ENCODE measurements around the gene TMEM132D. TPM values are rescaled to one million over a fixed set of nuclear protein-coding genes. Genes with fewer than 3 reads are reported as not detected.

Gene TMEM132D
- total and polyA plus RNA-seq, 2 of the 4 experiments (the other 2 are of a cell fraction), result not detected

DNA sequence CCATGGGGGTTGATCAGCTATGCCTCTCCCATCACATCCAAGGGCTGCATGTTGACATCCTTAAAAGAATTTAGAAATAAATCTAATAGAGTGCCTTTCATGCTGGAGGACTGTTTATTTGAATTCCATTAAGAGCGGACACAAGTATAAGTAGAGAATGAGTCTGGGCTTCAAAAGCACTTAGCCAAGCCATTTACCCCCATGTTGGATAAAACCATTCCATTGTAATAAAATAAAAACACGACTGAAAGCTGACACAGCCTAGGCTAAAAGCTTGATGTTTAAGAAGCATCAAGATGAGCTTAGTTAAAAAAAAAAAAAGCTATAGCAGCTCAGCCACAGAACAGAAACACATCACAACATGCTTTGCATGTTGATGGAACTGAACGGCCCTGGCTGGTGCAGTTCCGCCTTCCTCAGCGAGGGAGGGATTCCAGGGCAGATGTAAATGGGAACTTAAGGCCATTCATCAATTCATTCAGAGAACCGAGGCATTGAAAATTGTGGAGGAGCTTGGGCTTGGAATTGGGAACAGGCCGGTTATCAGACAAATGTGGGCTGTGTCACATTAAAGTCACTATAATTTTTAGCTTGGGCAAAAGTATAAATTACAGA lies 41.2 kb downstream of the TMEM132D start:
- intact Hi-C loops (cut with micrococcal nuclease) (no loop called here), in situ Hi-C loops (cut with MboI; ENCODE audit: low sequenced_read_pairs) (no loop called here), dilution Hi-C loops (cut with HindIII; ENCODE audit: low sequenced_read_pairs, unreplicated experiment) (no loop called here)
- H2BK20ac ChIP-seq (ENCODE audit: low read depth, low read length), result no peak overlapping the region
- POLR2A ChIA-PET (ENCODE audit: unreplicated experiment), result no interaction called here
- no peak overlapping the region for H3K14ac ChIP-seq (replicated peaks; ENCODE audit: low read depth, low read length)
- no peak for DNase-seq
- no peak overlapping the region for H4K5ac ChIP-seq (ENCODE audit: low read depth, low read length)
- no peaks in the 10 kb centered on the region for H3K36me3 ChIP-seq (ENCODE audit: control insufficient read depth, insufficient read depth, low read length)
- H3K9ac ChIP-seq (ENCODE audit: low read depth, low read length), result no peak overlapping the region
- CTCF ChIA-PET, result no interaction called here
- H3K4me2 ChIP-seq (ENCODE audit: low read depth, low read length), result no peak overlapping the region
- no peak overlapping the region for H3K27ac ChIP-seq (ENCODE audit: insufficient read depth, low read length)
- H3K4me1 ChIP-seq (ENCODE audit: control insufficient read depth, insufficient read depth, low read length), result no peaks in the 10 kb centered on the region
- no peak overlapping the region for H3K4ac ChIP-seq (ENCODE audit: low read depth, low read length)
- H4K91ac ChIP-seq (ENCODE audit: insufficient read depth, low read depth, low read length), result no peak overlapping the region
- TF ChIP-seq CHD1 (IDR thresholded peaks at IDR 0.05; ENCODE audit: low read depth, low read length) (no peak), RCOR1 (IDR thresholded peaks at IDR 0.05; ENCODE audit: insufficient replicate concordance, low read length) (no peak), POLR2A (IDR thresholded peaks at IDR 0.05; ENCODE audit: low read depth, low read length) (no peak), NFE2L2 (IDR thresholded peaks at IDR 0.05; ENCODE audit: low read depth, low read length) (no peak), MAZ (IDR thresholded peaks at IDR 0.05; ENCODE audit: borderline replicate concordance, low read depth, low read length) (no peak), RAD21 (IDR thresholded peaks at IDR 0.05; ENCODE audit: low read length) (no peak), BHLHE40 (IDR thresholded peaks at IDR 0.05; ENCODE audit: low read depth, low read length) (no peak)
- TF ChIP-seq, protein P1, sequence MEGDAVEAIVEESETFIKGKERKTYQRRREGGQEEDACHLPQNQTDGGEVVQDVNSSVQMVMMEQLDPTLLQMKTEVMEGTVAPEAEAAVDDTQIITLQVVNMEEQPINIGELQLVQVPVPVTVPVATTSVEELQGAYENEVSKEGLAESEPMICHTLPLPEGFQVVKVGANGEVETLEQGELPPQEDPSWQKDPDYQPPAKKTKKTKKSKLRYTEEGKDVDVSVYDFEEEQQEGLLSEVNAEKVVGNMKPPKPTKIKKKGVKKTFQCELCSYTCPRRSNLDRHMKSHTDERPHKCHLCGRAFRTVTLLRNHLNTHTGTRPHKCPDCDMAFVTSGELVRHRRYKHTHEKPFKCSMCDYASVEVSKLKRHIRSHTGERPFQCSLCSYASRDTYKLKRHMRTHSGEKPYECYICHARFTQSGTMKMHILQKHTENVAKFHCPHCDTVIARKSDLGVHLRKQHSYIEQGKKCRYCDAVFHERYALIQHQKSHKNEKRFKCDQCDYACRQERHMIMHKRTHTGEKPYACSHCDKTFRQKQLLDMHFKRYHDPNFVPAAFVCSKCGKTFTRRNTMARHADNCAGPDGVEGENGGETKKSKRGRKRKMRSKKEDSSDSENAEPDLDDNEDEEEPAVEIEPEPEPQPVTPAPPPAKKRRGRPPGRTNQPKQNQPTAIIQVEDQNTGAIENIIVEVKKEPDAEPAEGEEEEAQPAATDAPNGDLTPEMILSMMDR (conservative IDR thresholded peaks at IDR 0.05; ENCODE audit: low read depth, low read length), result no peak
- TF ChIP-seq, protein P2, sequence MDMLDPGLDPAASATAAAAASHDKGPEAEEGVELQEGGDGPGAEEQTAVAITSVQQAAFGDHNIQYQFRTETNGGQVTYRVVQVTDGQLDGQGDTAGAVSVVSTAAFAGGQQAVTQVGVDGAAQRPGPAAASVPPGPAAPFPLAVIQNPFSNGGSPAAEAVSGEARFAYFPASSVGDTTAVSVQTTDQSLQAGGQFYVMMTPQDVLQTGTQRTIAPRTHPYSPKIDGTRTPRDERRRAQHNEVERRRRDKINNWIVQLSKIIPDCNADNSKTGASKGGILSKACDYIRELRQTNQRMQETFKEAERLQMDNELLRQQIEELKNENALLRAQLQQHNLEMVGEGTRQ (IDR thresholded peaks at IDR 0.05; ENCODE audit: low read depth, low read length), result no peak
- H2AK9ac ChIP-seq (replicated peaks; ENCODE audit: low read depth, low read length, poor library complexity), result no peak overlapping the region
- H3K4me3 ChIP-seq (ENCODE audit: insufficient read depth, low read depth, low read length), result no peak overlapping the region
- peaks cover 29% of the 10 kb centered on the region for H3K9me3 ChIP-seq (ENCODE audit: control insufficient read depth, insufficient read depth, low read length)
- H4K20me1 ChIP-seq (ENCODE audit: insufficient read depth, low read length), result no peaks in the 10 kb centered on the region
- H3K27me3 ChIP-seq (ENCODE audit: control insufficient read depth, insufficient read depth, low read length), result no peaks in the 10 kb centered on the region
- no peak for ATAC-seq (ENCODE audit: low read depth)
- H3K23ac ChIP-seq (ENCODE audit: low read depth, low read length), result no peak overlapping the region
- H2AFZ ChIP-seq (replicated peaks; ENCODE audit: low read length, poor library complexity), result no peak overlapping the region
- H3K18ac ChIP-seq (ENCODE audit: low read depth, low read length), result no peak overlapping the region
- no peak overlapping the region for H3K56ac ChIP-seq (ENCODE audit: extremely low read depth, insufficient read depth, low read length)
- H4K8ac ChIP-seq (ENCODE audit: low read depth in 2 of 2, low read length in 2 of 2), result no peak overlapping the region
- no TSS peak for BruUV-seq (replicated peaks)
- WGBS, 2 experiments (ENCODE audit: extremely low coverage in 2 of 2, insufficient read length in 1 of 2), result no CpG with 5 or more reads among the region's 7 CpGs
- H2BK5ac ChIP-seq (ENCODE audit: low read depth, low read length, poor library complexity, severe bottlenecking), result no peak overlapping the region
- no peaks in the 10 kb centered on the region for H3K79me1 ChIP-seq (ENCODE audit: low read depth in 1 of 2, low read length in 2 of 2)
- no peaks in the 10 kb centered on the region for H3K9me1 ChIP-seq (ENCODE audit: insufficient read depth, low read length)
- H2BK120ac ChIP-seq (ENCODE audit: low read depth, low read length), result no peak overlapping the region
- no peak overlapping the region for H2AK5ac ChIP-seq (ENCODE audit: low read depth, low read length)
- H2BK15ac ChIP-seq (ENCODE audit: low read depth, low read length), result no peak overlapping the region
